Measurements from ENCODE around the gene TACR2.
A peak's percentile ranks its signal among the peaks of the same experiment; 100 is the strongest.

The TACR2 gene
- total RNA-seq, result 0 to 0.19 (median 0.17) reads per million in 3 donors

- H3K4me3 ChIP-seq (ENCODE audit: insufficient read depth, low read depth, low read length, poor library complexity, severe bottlenecking), result no peak within 1 kb of the TSS
- H3K4me1 ChIP-seq (ENCODE audit: control insufficient read depth, insufficient read depth, low read length, poor library complexity, severe bottlenecking), result no peaks in the 10 kb centered on the region
- H3K36me3 ChIP-seq (ENCODE audit: control insufficient read depth, insufficient read depth, low read length), result no peaks in the 10 kb centered on the region
- H3K27ac ChIP-seq (ENCODE audit: insufficient read depth, low read length, poor library complexity, severe bottlenecking), result no peak within 1 kb of the TSS
- no peak for DNase-seq
- no peaks in the 10 kb centered on the region for H3K9me3 ChIP-seq (ENCODE audit: control insufficient read depth, low read length)
- H3K27me3 ChIP-seq (replicated peaks; ENCODE audit: control insufficient read depth, insufficient read depth, low read length, poor library complexity, severe bottlenecking), result no peaks in the 10 kb centered on the region
Measured at GRCh38 chr10:69416695-69417094, at the start of gene TACR2. TSS of gene TACR2 (minus strand) at chr10:69416918. CDS start at chr10:69416323, 595 bp downstream.

- Histone ChIP-seq H3K4me3 (ENCODE audit: insufficient read depth, low read depth, low read length, poor library complexity, severe bottlenecking) (no peak overlapping the region), H3K36me3 (ENCODE audit: control insufficient read depth, insufficient read depth, low read length) (no peaks in the 10 kb centered on the region), H3K9me3 (ENCODE audit: control insufficient read depth, low read length) (no peaks in the 10 kb centered on the region), H3K27me3 (replicated peaks; ENCODE audit: control insufficient read depth, insufficient read depth, low read length, poor library complexity, severe bottlenecking) (no peaks in the 10 kb centered on the region), H3K27ac (ENCODE audit: insufficient read depth, low read length, poor library complexity, severe bottlenecking) (no peak overlapping the region), H3K4me1 (ENCODE audit: control insufficient read depth, insufficient read depth, low read length, poor library complexity, severe bottlenecking) (peaks cover 30% of the 10 kb centered on the region)
- no peak for DNase-seq
Measured at GRCh38 chr10:69466158-69466490, 49.4 kb upstream of the TACR2 start.

GRCh38 chr10:69465457-69466157 is 48.9 kb upstream of the TACR2 start:
- Histone ChIP-seq H3K27me3 (replicated peaks; ENCODE audit: control insufficient read depth, insufficient read depth, low read length, poor library complexity, severe bottlenecking) (no peaks in the 10 kb centered on the region), H3K27ac (ENCODE audit: insufficient read depth, low read length, poor library complexity, severe bottlenecking) (peak overlapping the region; percentile 36), H3K9me3 (ENCODE audit: control insufficient read depth, low read length) (no peaks in the 10 kb centered on the region), H3K36me3 (ENCODE audit: control insufficient read depth, insufficient read depth, low read length) (no peaks in the 10 kb centered on the region), H3K4me3 (ENCODE audit: insufficient read depth, low read depth, low read length, poor library complexity, severe bottlenecking) (no peak overlapping the region), H3K4me1 (ENCODE audit: control insufficient read depth, insufficient read depth, low read length, poor library complexity, severe bottlenecking) (peaks cover 30% of the 10 kb centered on the region)
- DNase-seq, result no peak

- no peaks in the 10 kb centered on the region for H3K9me3 ChIP-seq (ENCODE audit: control insufficient read depth, low read length)
- peak overlapping the region; percentile 36 for H3K27ac ChIP-seq (ENCODE audit: insufficient read depth, low read length, poor library complexity, severe bottlenecking)
- peak in 1 of 3 donors; percentile 4 for DNase-seq
- peaks cover 30% of the 10 kb centered on the region for H3K4me1 ChIP-seq (ENCODE audit: control insufficient read depth, insufficient read depth, low read length, poor library complexity, severe bottlenecking)
- no peak overlapping the region for H3K4me3 ChIP-seq (ENCODE audit: insufficient read depth, low read depth, low read length, poor library complexity, severe bottlenecking)
- no peaks in the 10 kb centered on the region for H3K36me3 ChIP-seq (ENCODE audit: control insufficient read depth, insufficient read depth, low read length)
- H3K27me3 ChIP-seq (replicated peaks; ENCODE audit: control insufficient read depth, insufficient read depth, low read length, poor library complexity, severe bottlenecking), result no peaks in the 10 kb centered on the region
Measured at GRCh38 chr10:69464801-69465401, 48.2 kb upstream of the TACR2 start.

- H3K36me3 ChIP-seq (ENCODE audit: control insufficient read depth, insufficient read depth, low read length), result no peaks in the 10 kb centered on the region
- H3K27ac ChIP-seq (ENCODE audit: insufficient read depth, low read length, poor library complexity, severe bottlenecking), result peak overlapping the region; percentile 36
- H3K4me3 ChIP-seq (ENCODE audit: insufficient read depth, low read depth, low read length, poor library complexity, severe bottlenecking), result no peak overlapping the region
- peaks cover 30% of the 10 kb centered on the region for H3K4me1 ChIP-seq (ENCODE audit: control insufficient read depth, insufficient read depth, low read length, poor library complexity, severe bottlenecking)
- H3K27me3 ChIP-seq (replicated peaks; ENCODE audit: control insufficient read depth, insufficient read depth, low read length, poor library complexity, severe bottlenecking), result no peaks in the 10 kb centered on the region
- no peak for DNase-seq
- no peaks in the 10 kb centered on the region for H3K9me3 ChIP-seq (ENCODE audit: control insufficient read depth, low read length)
Measured at GRCh38 chr10:69464401-69464800, 47.7 kb upstream of the TACR2 start.

GRCh38 chr10:69463886-69464285 is 47.2 kb upstream of the TACR2 start:
- Histone ChIP-seq H3K4me1 (ENCODE audit: control insufficient read depth, insufficient read depth, low read length, poor library complexity, severe bottlenecking) (peaks cover 30% of the 10 kb centered on the region), H3K9me3 (ENCODE audit: control insufficient read depth, low read length) (no peaks in the 10 kb centered on the region), H3K4me3 (ENCODE audit: insufficient read depth, low read depth, low read length, poor library complexity, severe bottlenecking) (no peak overlapping the region), H3K27ac (ENCODE audit: insufficient read depth, low read length, poor library complexity, severe bottlenecking) (no peak overlapping the region), H3K27me3 (replicated peaks; ENCODE audit: control insufficient read depth, insufficient read depth, low read length, poor library complexity, severe bottlenecking) (no peaks in the 10 kb centered on the region), H3K36me3 (ENCODE audit: control insufficient read depth, insufficient read depth, low read length) (no peaks in the 10 kb centered on the region)
- DNase-seq, result no peak

GRCh38 chr10:69461243-69462025 is 44.7 kb upstream of the TACR2 start:
- no peaks in the 10 kb centered on the region for H3K9me3 ChIP-seq (ENCODE audit: control insufficient read depth, low read length)
- H3K27me3 ChIP-seq (replicated peaks; ENCODE audit: control insufficient read depth, insufficient read depth, low read length, poor library complexity, severe bottlenecking), result no peaks in the 10 kb centered on the region
- H3K36me3 ChIP-seq (ENCODE audit: control insufficient read depth, insufficient read depth, low read length), result no peaks in the 10 kb centered on the region
- no peak overlapping the region for H3K4me3 ChIP-seq (ENCODE audit: insufficient read depth, low read depth, low read length, poor library complexity, severe bottlenecking)
- DNase-seq, result no peak
- H3K4me1 ChIP-seq (ENCODE audit: control insufficient read depth, insufficient read depth, low read length, poor library complexity, severe bottlenecking), result peaks cover 29% of the 10 kb centered on the region
- no peak overlapping the region for H3K27ac ChIP-seq (ENCODE audit: insufficient read depth, low read length, poor library complexity, severe bottlenecking)

GRCh38 chr10:69460576-69461242 is 44.0 kb upstream of the TACR2 start:
- H3K4me1 ChIP-seq (ENCODE audit: control insufficient read depth, insufficient read depth, low read length, poor library complexity, severe bottlenecking), result peaks cover 23% of the 10 kb centered on the region
- H3K4me3 ChIP-seq (ENCODE audit: insufficient read depth, low read depth, low read length, poor library complexity, severe bottlenecking), result no peak overlapping the region
- H3K9me3 ChIP-seq (ENCODE audit: control insufficient read depth, low read length), result no peaks in the 10 kb centered on the region
- no peaks in the 10 kb centered on the region for H3K36me3 ChIP-seq (ENCODE audit: control insufficient read depth, insufficient read depth, low read length)
- no peak overlapping the region for H3K27ac ChIP-seq (ENCODE audit: insufficient read depth, low read length, poor library complexity, severe bottlenecking)
- DNase-seq, result no peak
- no peaks in the 10 kb centered on the region for H3K27me3 ChIP-seq (replicated peaks; ENCODE audit: control insufficient read depth, insufficient read depth, low read length, poor library complexity, severe bottlenecking)

- no peak for DNase-seq
- H3K27me3 ChIP-seq (replicated peaks; ENCODE audit: control insufficient read depth, insufficient read depth, low read length, poor library complexity, severe bottlenecking), result no peaks in the 10 kb centered on the region
- no peak overlapping the region for H3K27ac ChIP-seq (ENCODE audit: insufficient read depth, low read length, poor library complexity, severe bottlenecking)
- H3K36me3 ChIP-seq (ENCODE audit: control insufficient read depth, insufficient read depth, low read length), result no peaks in the 10 kb centered on the region
- no peaks in the 10 kb centered on the region for H3K9me3 ChIP-seq (ENCODE audit: control insufficient read depth, low read length)
- H3K4me1 ChIP-seq (ENCODE audit: control insufficient read depth, insufficient read depth, low read length, poor library complexity, severe bottlenecking), result peaks cover 16% of the 10 kb centered on the region
- H3K4me3 ChIP-seq (ENCODE audit: insufficient read depth, low read depth, low read length, poor library complexity, severe bottlenecking), result no peak overlapping the region
Measured at GRCh38 chr10:69459893-69460575, 43.3 kb upstream of the TACR2 start.
